Astrocyte (in vitro differentiated cells and primary cell): ENCODE results near the gene NKAIN2. TPM values are rescaled to one million over a fixed set of nuclear protein-coding genes. Genes with fewer than 3 reads are reported as not detected.
A peak's percentile ranks its signal among the peaks of the same experiment; 100 is the strongest.

Experiments used
- DNase-seq: peaks from one replicate; pipeline ENCODE4 v3.0.0-alpha.2; 2010; ENCODE audit warnings: low read depth
- FAIRE-seq: peaks from 2 replicates; lab custom pipeline; 2011; peaks lifted over from hg19 to GRCh38; lab: Jason Lieb, UNC
- H2AFZ ChIP-seq: 2 replicates; pipeline ENCODE4 v1.6.0; 2012; ENCODE audit warnings: low read depth, low read length, inconsistent platforms
- H3K27ac ChIP-seq: 2 replicates; pipeline ENCODE4 v1.5.1; 2011; ENCODE audit warnings: low read depth, low read length, inconsistent platforms
- H3K27me3 ChIP-seq: 2 replicates; pipeline ENCODE4 v1.6.0; 2011; ENCODE audit warnings: low read length, inconsistent platforms; ENCODE audit not compliant: insufficient read depth
- H3K36me3 ChIP-seq: 2 replicates; pipeline ENCODE4 v1.5.1; 2011; ENCODE audit warnings: low read length, inconsistent platforms; ENCODE audit not compliant: insufficient read depth
- H3K4me1 ChIP-seq: 2 replicates; pipeline ENCODE4 v1.5.1; 2011; ENCODE audit warnings: low read length, inconsistent platforms; ENCODE audit not compliant: insufficient read depth
- H3K4me2 ChIP-seq: 2 replicates; pipeline ENCODE4 v1.6.0; 2012; ENCODE audit warnings: low read length, inconsistent platforms
- H3K4me3 ChIP-seq: 2 replicates; pipeline ENCODE4 v1.5.1; 2011; ENCODE audit warnings: low read depth, mild to moderate bottlenecking, low read length, inconsistent platforms; ENCODE audit not compliant: insufficient read depth
- H3K79me2 ChIP-seq: 2 replicates; pipeline ENCODE4 v1.6.0; 2012; ENCODE audit warnings: mild to moderate bottlenecking, low read length, inconsistent platforms; ENCODE audit not compliant: insufficient read depth
- H3K9ac ChIP-seq: 2 replicates; pipeline ENCODE4 v1.6.0; 2012; ENCODE audit warnings: mild to moderate bottlenecking, low read length, inconsistent platforms
- H3K9me3 ChIP-seq: 2 replicates; pipeline ENCODE4 v1.5.1; 2012; ENCODE audit warnings: low read depth, mild to moderate bottlenecking, low read length, inconsistent platforms; ENCODE audit not compliant: insufficient read depth
- H4K20me1 ChIP-seq: 2 replicates; pipeline ENCODE4 v1.6.0; 2012; ENCODE audit warnings: low read length, inconsistent platforms; ENCODE audit not compliant: insufficient read depth
- H3K27ac Mint-ChIP-seq: one replicate; pipeline ENCODE4 v1.8.0; 2021; ENCODE audit warnings: mild to moderate bottlenecking, mixed read lengths; ENCODE audit not compliant: unreplicated experiment
- H3K27me3 Mint-ChIP-seq: one replicate; pipeline ENCODE4 v1.8.0; 2021; ENCODE audit warnings: low read depth, mixed read lengths; ENCODE audit not compliant: unreplicated experiment
- H3K36me3 Mint-ChIP-seq: one replicate; pipeline ENCODE4 v1.8.0; 2021; ENCODE audit warnings: low read depth, mixed read lengths; ENCODE audit not compliant: unreplicated experiment
- H3K4me1 Mint-ChIP-seq: one replicate; pipeline ENCODE4 v1.8.0; 2021; ENCODE audit warnings: low read depth, mixed read lengths; ENCODE audit not compliant: unreplicated experiment
- H3K4me3 Mint-ChIP-seq: one replicate; pipeline ENCODE4 v1.8.0; 2021; ENCODE audit warnings: mild to moderate bottlenecking, moderate library complexity, mixed read lengths; ENCODE audit not compliant: unreplicated experiment
- H3K9me3 Mint-ChIP-seq: one replicate; pipeline ENCODE4 v1.8.0; 2021; ENCODE audit warnings: mild to moderate bottlenecking, mixed read lengths; ENCODE audit not compliant: unreplicated experiment
- CTCF ChIP-seq: IDR thresholded peaks from 2 replicates; pipeline ENCODE4 v1.5.1; 2011; ENCODE audit warnings: low read depth, mild to moderate bottlenecking, inconsistent platforms, low read length, moderate library complexity; ENCODE audit not compliant: insufficient read depth
- EZH2 ChIP-seq: IDR thresholded peaks from 2 replicates; pipeline ENCODE4 v1.6.1; 2012; ENCODE audit warnings: mild to moderate bottlenecking, low read length, inconsistent platforms; ENCODE audit not compliant: insufficient read depth
- total RNA-seq: library from RNA; stranded (reverse); gene quantifications from 2 replicates; pipeline ENCODE4 v1.2.1, GENCODE V29; 2021

The NKAIN2 gene
- total RNA-seq, 1 donor from 2014 or later: 0.07 TPM

- Histone ChIP-seq H3K4me2 (peak overlapping the region; percentile 26), H2AFZ (no peak overlapping the region), H3K4me3 (no peak overlapping the region), H3K27ac (peak overlapping the region; percentile 42), H3K4me1 (no peaks in the 10 kb centered on the region), H4K20me1 (no peaks in the 10 kb centered on the region), H3K27me3 (no peaks in the 10 kb centered on the region), H3K79me2 (no peaks in the 10 kb centered on the region), H3K36me3 (no peaks in the 10 kb centered on the region), H3K9me3 (peaks cover 3% of the 10 kb centered on the region), H3K9ac (no peak overlapping the region)
- peak; percentile 81 for DNase-seq
- no peaks in the 10 kb centered on the region for H3K36me3 Mint-ChIP-seq
- peaks cover 18% of the 10 kb centered on the region for H3K9me3 Mint-ChIP-seq
- TF ChIP-seq EZH2 (no peak), CTCF (no peak)
- no peak overlapping the region for H3K4me3 Mint-ChIP-seq
- FAIRE-seq: no peak
- peak overlapping the region; percentile 66 for H3K27ac Mint-ChIP-seq
- H3K27me3 Mint-ChIP-seq: no peaks in the 10 kb centered on the region
- H3K4me1 Mint-ChIP-seq: peaks cover 10% of the 10 kb centered on the region
These were observed 872.4 kb downstream of the NKAIN2 start for GRCh38 chr6:124676033-124676432.

- Mint-ChIP-seq H3K4me3 (no peak overlapping the region), H3K9me3 (peaks cover 18% of the 10 kb centered on the region), H3K27me3 (no peaks in the 10 kb centered on the region), H3K36me3 (no peaks in the 10 kb centered on the region), H3K27ac (no peak overlapping the region), H3K4me1 (peaks cover 6% of the 10 kb centered on the region)
- H3K4me2 ChIP-seq: no peak overlapping the region
- no peak overlapping the region for H3K4me3 ChIP-seq
- H3K9ac ChIP-seq: no peak overlapping the region
- no peak overlapping the region for H2AFZ ChIP-seq
- no peaks in the 10 kb centered on the region for H3K36me3 ChIP-seq
- H3K4me1 ChIP-seq: no peaks in the 10 kb centered on the region
- no peak for FAIRE-seq
- no peak overlapping the region for H3K27ac ChIP-seq
- no peaks in the 10 kb centered on the region for H3K79me2 ChIP-seq
- H4K20me1 ChIP-seq: no peaks in the 10 kb centered on the region
- no peak for TF ChIP-seq EZH2
- no peak for TF ChIP-seq CTCF
- H3K9me3 ChIP-seq: peaks cover 3% of the 10 kb centered on the region
- no peaks in the 10 kb centered on the region for H3K27me3 ChIP-seq
- no peak for DNase-seq
These were observed 874.2 kb downstream of the NKAIN2 start for GRCh38 chr6:124677874-124678273.

GRCh38 chr6:124679387-124679786 is 875.7 kb downstream of the NKAIN2 start:
- H4K20me1 ChIP-seq: no peaks in the 10 kb centered on the region
- no peak overlapping the region for H3K4me2 ChIP-seq
- Mint-ChIP-seq H3K9me3 (peaks cover 14% of the 10 kb centered on the region), H3K27ac (no peak overlapping the region), H3K4me1 (peaks cover 6% of the 10 kb centered on the region), H3K27me3 (no peaks in the 10 kb centered on the region), H3K36me3 (no peaks in the 10 kb centered on the region), H3K4me3 (no peak overlapping the region)
- H2AFZ ChIP-seq: no peak overlapping the region
- FAIRE-seq (no peak), DNase-seq (peak; percentile 56)
- H3K4me3 ChIP-seq: no peak overlapping the region
- no peaks in the 10 kb centered on the region for H3K36me3 ChIP-seq
- no peak overlapping the region for H3K9ac ChIP-seq
- H3K79me2 ChIP-seq: no peaks in the 10 kb centered on the region
- no peaks in the 10 kb centered on the region for H3K9me3 ChIP-seq
- H3K27ac ChIP-seq: no peak overlapping the region
- H3K27me3 ChIP-seq: no peaks in the 10 kb centered on the region
- no peaks in the 10 kb centered on the region for H3K4me1 ChIP-seq
- TF ChIP-seq CTCF: no peak
- TF ChIP-seq EZH2: no peak
